Measurements from ENCODE around the gene CDH12.
"Not testable (repeated sequence)": the region's sequence is repeated elsewhere in the genome, so short reads cannot be mapped to it uniquely, and the experiment has no call there.

Gene CDH12

GRCh38 chr5:22852807-22853660, at the start of gene CDH12:
Gene CDH12 (minus strand): TSS chr5:22853344.
- no peak for DNase-seq

- no peak for DNase-seq
Measured at GRCh38 chr5:22901885-22902284, 48.7 kb upstream of the CDH12 start.

- DNase-seq = no peak
Measured at GRCh38 chr5:22900801-22901310, 47.7 kb upstream of the CDH12 start.

GRCh38 chr5:22899341-22899740, 46.2 kb upstream of the CDH12 start:
- no peak for DNase-seq

GRCh38 chr5:22896152-22896551, 43.0 kb upstream of the CDH12 start:
- no peak for DNase-seq

- no peak for DNase-seq
Measured at GRCh38 chr5:22892441-22892840, 39.3 kb upstream of the CDH12 start.

GRCh38 chr5:22889720-22890119, 36.6 kb upstream of the CDH12 start:
- DNase-seq = no peak

GRCh38 chr5:22887566-22887965, 34.4 kb upstream of the CDH12 start:
- no peak for DNase-seq

- DNase-seq = not testable (repeated sequence)
Measured at GRCh38 chr5:22858911-22859310, 5.8 kb upstream of the CDH12 start.

GRCh38 chr5:22855824-22856223, 2.7 kb upstream of the CDH12 start:
- no peak for DNase-seq

- DNase-seq = no peak
Measured at GRCh38 chr5:22850981-22851380, 2.2 kb downstream of the CDH12 start.

- DNase-seq = no peak
Measured at GRCh38 chr5:22846693-22847092, 6.5 kb downstream of the CDH12 start.

GRCh38 chr5:22844636-22845035, 8.5 kb downstream of the CDH12 start:
- DNase-seq = no peak

- no peak for DNase-seq
Measured at GRCh38 chr5:22844155-22844554, 9.0 kb downstream of the CDH12 start.

- DNase-seq = no peak
Measured at GRCh38 chr5:22842574-22842973, 10.6 kb downstream of the CDH12 start.

GRCh38 chr5:22837803-22838202, 15.3 kb downstream of the CDH12 start:
- no peak for DNase-seq

GRCh38 chr5:22835686-22836085, 17.5 kb downstream of the CDH12 start:
- no peak for DNase-seq

- DNase-seq = no peak
Measured at GRCh38 chr5:22793463-22793862, 59.7 kb downstream of the CDH12 start.

- DNase-seq = no peak
Measured at GRCh38 chr5:22787807-22788206, 65.3 kb downstream of the CDH12 start.

- no peak for DNase-seq
Measured at GRCh38 chr5:22787398-22787797, 65.7 kb downstream of the CDH12 start.

- no peak for DNase-seq
Measured at GRCh38 chr5:22780756-22781155, 72.4 kb downstream of the CDH12 start.

- DNase-seq = no peak
Measured at GRCh38 chr5:22779499-22779898, 73.6 kb downstream of the CDH12 start.

GRCh38 chr5:22776285-22776684, 76.9 kb downstream of the CDH12 start:
- no peak for DNase-seq

GRCh38 chr5:22774214-22774613, 78.9 kb downstream of the CDH12 start:
- not testable (repeated sequence) for DNase-seq

GRCh38 chr5:22764736-22765135, 88.4 kb downstream of the CDH12 start:
- no peak for DNase-seq
